HG03097 (cell line): Measurements from ENCODE around the gene NUTM2F.
"Not testable (repeated sequence)": the region's sequence is repeated elsewhere in the genome, so short reads cannot be mapped to it uniquely, and the experiment has no call there.

Source experiments
- ATAC-seq: cut with Tn5 transposase; IDR thresholded peaks from one replicate; pipeline ENCODE4 v1.9.1; 2021; ENCODE audit not compliant: unreplicated experiment, low FRiP score

Gene NUTM2F

GRCh38 chr9:94317949-94318657 is 10.3 kb downstream of the NUTM2F start:
- ATAC-seq: not testable (repeated sequence)

- ATAC-seq: not testable (repeated sequence)
Measured at GRCh38 chr9:94316236-94316635, 12.2 kb downstream of the NUTM2F start.

GRCh38 chr9:94315034-94315984 is 13.1 kb downstream of the NUTM2F start:
- ATAC-seq: not testable (repeated sequence)

GRCh38 chr9:94303321-94303720 is 25.1 kb downstream of the NUTM2F start:
- ATAC-seq: no peak

GRCh38 chr9:94302426-94302825 is 26.0 kb downstream of the NUTM2F start:
- ATAC-seq: no peak

GRCh38 chr9:94301583-94301982 is 26.9 kb downstream of the NUTM2F start:
- ATAC-seq: no peak

- no peak for ATAC-seq
Measured at GRCh38 chr9:94300470-94301301, 27.8 kb downstream of the NUTM2F start.

GRCh38 chr9:94298949-94299599 is 29.4 kb downstream of the NUTM2F start:
- no peak for ATAC-seq

GRCh38 chr9:94289691-94290090 is 38.8 kb downstream of the NUTM2F start:
- no peak for ATAC-seq

- ATAC-seq: no peak
Measured at GRCh38 chr9:94287877-94288513, 40.4 kb downstream of the NUTM2F start.

GRCh38 chr9:94286116-94286515 is 42.3 kb downstream of the NUTM2F start:
- ATAC-seq: no peak

- no peak for ATAC-seq
Measured at GRCh38 chr9:94281101-94281500, 47.3 kb downstream of the NUTM2F start.

GRCh38 chr9:94280409-94280989 is 47.9 kb downstream of the NUTM2F start:
- ATAC-seq: no peak

GRCh38 chr9:94277885-94278536 is 50.4 kb downstream of the NUTM2F start:
- ATAC-seq: no peak

GRCh38 chr9:94277029-94277428 is 51.4 kb downstream of the NUTM2F start:
- not testable (repeated sequence) for ATAC-seq

- no peak for ATAC-seq
Measured at GRCh38 chr9:94270009-94270408, 58.4 kb downstream of the NUTM2F start.

- no peak for ATAC-seq
Measured at GRCh38 chr9:94269264-94269663, 59.2 kb downstream of the NUTM2F start.
